22Rv1 (cell line): ENCODE results near the gene PNMA5.

Experiments
- CTCF ChIP-seq: fragments of 450-650 bp; IDR thresholded peaks from 2 replicates; pipeline ENCODE4 v1.5.1; 2017; ENCODE audit warnings: mild to moderate bottlenecking
- ZFX ChIP-seq: fragments of 450-650 bp; IDR thresholded peaks from 2 replicates; pipeline ENCODE4 v1.6.1; 2017; ENCODE audit warnings: antibody characterized with exemption, borderline replicate concordance

- no peak for TF ChIP-seq CTCF
- no peak for TF ChIP-seq ZFX
These were observed 35.2 kb upstream of the PNMA5 start for GRCh38 chrX:153029162-153029561.
